Measurements from ENCODE around the gene SKAP1. TPM values are rescaled to one million over a fixed set of nuclear protein-coding genes. Genes with fewer than 3 reads are reported as not detected.

The SKAP1 gene
- polyA plus RNA-seq, 1 of the 3 experiments (the other 2 are of a cell fraction): not detected

DNA sequence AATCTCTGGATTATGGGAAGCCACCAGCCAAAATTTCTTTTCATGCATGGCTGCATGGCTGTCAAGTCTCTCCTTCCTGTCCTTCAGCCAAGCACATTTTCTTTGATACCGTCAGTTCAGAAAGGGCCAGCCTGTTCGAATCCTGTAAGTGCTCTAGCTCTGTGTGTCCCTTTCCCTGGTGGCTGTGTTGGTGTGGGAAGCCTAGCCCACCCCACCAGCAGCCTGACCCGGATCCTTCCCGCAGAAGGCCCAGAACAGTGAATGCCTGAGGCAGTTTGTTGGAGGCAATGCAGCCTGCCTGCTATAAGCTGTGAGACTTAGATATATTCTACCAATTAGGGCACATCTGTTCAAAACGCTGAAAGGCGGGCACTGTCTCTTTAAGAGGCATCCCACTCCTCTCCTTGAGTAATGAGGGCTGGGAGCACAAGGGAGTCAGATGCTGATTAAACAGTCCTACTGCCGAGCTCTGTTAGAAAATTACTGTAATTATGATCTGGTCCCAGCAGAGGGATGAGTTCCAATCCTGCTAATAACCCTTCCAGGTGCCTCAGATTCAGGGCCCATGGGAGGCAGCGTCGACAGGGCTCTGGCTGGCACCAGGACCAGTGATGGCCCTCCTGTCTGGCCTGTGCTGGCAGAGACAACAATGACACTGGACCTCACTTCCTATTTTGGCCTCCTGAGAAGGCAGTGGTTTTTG, 304.0 kb downstream of the SKAP1 start:
- DNase-seq: peak; percentile 39
- Histone ChIP-seq H3K27me3 (ENCODE audit: insufficient read depth) (no peaks in the 10 kb centered on the region), H3K9me3 (no peaks in the 10 kb centered on the region), H3K4me1 (ENCODE audit: control insufficient read depth in 1 of 2, insufficient read depth in 2 of 2, low read depth in 1 of 2, low read length in 1 of 2) (peaks cover 7 to 23% of the 10 kb centered on the region in 2 experiments; a peak in 2 of 4 replicates), H3K9ac (no peak overlapping the region), H3F3A (replicated peaks; ENCODE audit: insufficient read depth) (no peaks in the 10 kb centered on the region), H2AFZ (ENCODE audit: low read depth) (no peak overlapping the region), H3K36me3 (replicated peaks in 1 of 2; ENCODE audit: control insufficient read depth in 1 of 2, insufficient read depth in 2 of 2, low read length in 1 of 2) (peaks cover 26 to 45% of the 10 kb centered on the region in 2 experiments), H3K79me2 (ENCODE audit: insufficient read depth) (no peaks in the 10 kb centered on the region), H3K4me3 (ENCODE audit: low read depth in 2 of 2, low read length in 1 of 2) (no peak overlapping the region), H3K27ac (ENCODE audit: low read depth in 2 of 2, low read length in 1 of 2) (peak overlapping the region in 1 of 2 experiments; percentile 9; a peak in 1 of 4 replicates), H3K4me2 (no peak overlapping the region), H4K20me1 (ENCODE audit: insufficient read depth) (no peaks in the 10 kb centered on the region), H3K9me2 (no peaks in the 10 kb centered on the region)
- WGBS (ENCODE audit: low lambda C conversion rate): 70% methylated on average over 9 of the region's 9 CpGs
- TF ChIP-seq RFX5 (IDR thresholded peaks at IDR 0.05; ENCODE audit: low read length) (no peak), SMC3 (IDR thresholded peaks at IDR 0.05; ENCODE audit: low read depth, low read length) (no peak), MXI1 (IDR thresholded peaks at IDR 0.05; ENCODE audit: low read depth, low read length) (no peak), CHD2 (IDR thresholded peaks at IDR 0.05; ENCODE audit: low read length, partially characterized antibody) (no peak), NRF1 (IDR thresholded peaks at IDR 0.05; ENCODE audit: low read depth, low read length) (no peak), TAF1 (IDR thresholded peaks at IDR 0.05; ENCODE audit: borderline replicate concordance, low read depth, low read length) (no peak), FOSL2 (IDR thresholded peaks at IDR 0.05; ENCODE audit: borderline replicate concordance, low read depth) (no peak), RXRA (IDR thresholded peaks at IDR 0.05; ENCODE audit: borderline replicate concordance, low read depth) (no peak), TCF12 (IDR thresholded peaks at IDR 0.05) (no peak), JUND (IDR thresholded peaks at IDR 0.05) (no peak)
- TF ChIP-seq, protein P1, sequence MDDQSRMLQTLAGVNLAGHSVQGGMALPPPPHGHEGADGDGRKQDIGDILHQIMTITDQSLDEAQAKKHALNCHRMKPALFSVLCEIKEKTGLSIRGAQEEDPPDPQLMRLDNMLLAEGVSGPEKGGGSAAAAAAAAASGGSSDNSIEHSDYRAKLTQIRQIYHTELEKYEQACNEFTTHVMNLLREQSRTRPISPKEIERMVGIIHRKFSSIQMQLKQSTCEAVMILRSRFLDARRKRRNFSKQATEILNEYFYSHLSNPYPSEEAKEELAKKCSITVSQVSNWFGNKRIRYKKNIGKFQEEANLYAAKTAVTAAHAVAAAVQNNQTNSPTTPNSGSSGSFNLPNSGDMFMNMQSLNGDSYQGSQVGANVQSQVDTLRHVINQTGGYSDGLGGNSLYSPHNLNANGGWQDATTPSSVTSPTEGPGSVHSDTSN (IDR thresholded peaks at IDR 0.05): no peak
- TF ChIP-seq, protein P2, sequence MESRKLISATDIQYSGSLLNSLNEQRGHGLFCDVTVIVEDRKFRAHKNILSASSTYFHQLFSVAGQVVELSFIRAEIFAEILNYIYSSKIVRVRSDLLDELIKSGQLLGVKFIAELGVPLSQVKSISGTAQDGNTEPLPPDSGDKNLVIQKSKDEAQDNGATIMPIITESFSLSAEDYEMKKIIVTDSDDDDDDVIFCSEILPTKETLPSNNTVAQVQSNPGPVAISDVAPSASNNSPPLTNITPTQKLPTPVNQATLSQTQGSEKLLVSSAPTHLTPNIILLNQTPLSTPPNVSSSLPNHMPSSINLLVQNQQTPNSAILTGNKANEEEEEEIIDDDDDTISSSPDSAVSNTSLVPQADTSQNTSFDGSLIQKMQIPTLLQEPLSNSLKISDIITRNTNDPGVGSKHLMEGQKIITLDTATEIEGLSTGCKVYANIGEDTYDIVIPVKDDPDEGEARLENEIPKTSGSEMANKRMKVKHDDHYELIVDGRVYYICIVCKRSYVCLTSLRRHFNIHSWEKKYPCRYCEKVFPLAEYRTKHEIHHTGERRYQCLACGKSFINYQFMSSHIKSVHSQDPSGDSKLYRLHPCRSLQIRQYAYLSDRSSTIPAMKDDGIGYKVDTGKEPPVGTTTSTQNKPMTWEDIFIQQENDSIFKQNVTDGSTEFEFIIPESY (IDR thresholded peaks at IDR 0.05; ENCODE audit: borderline replicate concordance, low read depth): no peak
- TF ChIP-seq, protein P3, sequence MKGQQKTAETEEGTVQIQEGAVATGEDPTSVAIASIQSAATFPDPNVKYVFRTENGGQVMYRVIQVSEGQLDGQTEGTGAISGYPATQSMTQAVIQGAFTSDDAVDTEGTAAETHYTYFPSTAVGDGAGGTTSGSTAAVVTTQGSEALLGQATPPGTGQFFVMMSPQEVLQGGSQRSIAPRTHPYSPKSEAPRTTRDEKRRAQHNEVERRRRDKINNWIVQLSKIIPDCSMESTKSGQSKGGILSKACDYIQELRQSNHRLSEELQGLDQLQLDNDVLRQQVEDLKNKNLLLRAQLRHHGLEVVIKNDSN (IDR thresholded peaks at IDR 0.05; ENCODE audit: borderline replicate concordance, low read depth): no peak
- TF ChIP-seq, protein P4, sequence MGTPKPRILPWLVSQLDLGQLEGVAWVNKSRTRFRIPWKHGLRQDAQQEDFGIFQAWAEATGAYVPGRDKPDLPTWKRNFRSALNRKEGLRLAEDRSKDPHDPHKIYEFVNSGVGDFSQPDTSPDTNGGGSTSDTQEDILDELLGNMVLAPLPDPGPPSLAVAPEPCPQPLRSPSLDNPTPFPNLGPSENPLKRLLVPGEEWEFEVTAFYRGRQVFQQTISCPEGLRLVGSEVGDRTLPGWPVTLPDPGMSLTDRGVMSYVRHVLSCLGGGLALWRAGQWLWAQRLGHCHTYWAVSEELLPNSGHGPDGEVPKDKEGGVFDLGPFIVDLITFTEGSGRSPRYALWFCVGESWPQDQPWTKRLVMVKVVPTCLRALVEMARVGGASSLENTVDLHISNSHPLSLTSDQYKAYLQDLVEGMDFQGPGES (IDR thresholded peaks at IDR 0.05; ENCODE audit: low read depth, low read length): no peak
- TF ChIP-seq, protein P5, sequence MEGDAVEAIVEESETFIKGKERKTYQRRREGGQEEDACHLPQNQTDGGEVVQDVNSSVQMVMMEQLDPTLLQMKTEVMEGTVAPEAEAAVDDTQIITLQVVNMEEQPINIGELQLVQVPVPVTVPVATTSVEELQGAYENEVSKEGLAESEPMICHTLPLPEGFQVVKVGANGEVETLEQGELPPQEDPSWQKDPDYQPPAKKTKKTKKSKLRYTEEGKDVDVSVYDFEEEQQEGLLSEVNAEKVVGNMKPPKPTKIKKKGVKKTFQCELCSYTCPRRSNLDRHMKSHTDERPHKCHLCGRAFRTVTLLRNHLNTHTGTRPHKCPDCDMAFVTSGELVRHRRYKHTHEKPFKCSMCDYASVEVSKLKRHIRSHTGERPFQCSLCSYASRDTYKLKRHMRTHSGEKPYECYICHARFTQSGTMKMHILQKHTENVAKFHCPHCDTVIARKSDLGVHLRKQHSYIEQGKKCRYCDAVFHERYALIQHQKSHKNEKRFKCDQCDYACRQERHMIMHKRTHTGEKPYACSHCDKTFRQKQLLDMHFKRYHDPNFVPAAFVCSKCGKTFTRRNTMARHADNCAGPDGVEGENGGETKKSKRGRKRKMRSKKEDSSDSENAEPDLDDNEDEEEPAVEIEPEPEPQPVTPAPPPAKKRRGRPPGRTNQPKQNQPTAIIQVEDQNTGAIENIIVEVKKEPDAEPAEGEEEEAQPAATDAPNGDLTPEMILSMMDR (IDR thresholded peaks at IDR 0.05): no peak
- TF ChIP-seq, protein P6, sequence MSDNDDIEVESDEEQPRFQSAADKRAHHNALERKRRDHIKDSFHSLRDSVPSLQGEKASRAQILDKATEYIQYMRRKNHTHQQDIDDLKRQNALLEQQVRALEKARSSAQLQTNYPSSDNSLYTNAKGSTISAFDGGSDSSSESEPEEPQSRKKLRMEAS (IDR thresholded peaks at IDR 0.05; ENCODE audit: low read depth): no peak
- POLR2A ChIA-PET: interaction anchor here (1.4 kb wide), 1 partner anchor 18 kb away, joined by 3 read pairs; the partner anchor contains the start of gene SNX11
- CTCF ChIA-PET: interaction anchor here (0.7 to 17.8 kb wide), 9 partner anchors 9 to 156 kb away, joined by 3 to 232 read pairs (median 3); no protein-coding TSS in a partner anchor

Measured in SK-N-SH (cell line).